Liver (tissue), 9 donors: Measurements from ENCODE around the gene TEX264. TPM values are rescaled to one million over a fixed set of nuclear protein-coding genes. Genes with fewer than 3 reads are reported as not detected.

Experiments used
- DNase-seq: peaks from one replicate; pipeline ENCODE4 v3.0.0-alpha.2; 2017; ENCODE audit warnings: low spot score
- H3K27ac ChIP-seq, 2 donors: one replicate each; pipeline ENCODE4 v1.7.0; 2013; ENCODE audit warnings: inconsistent platforms in 2 of 2, low read length in 2 of 2, control low read depth in 1 of 2, low read depth in 1 of 2, mild to moderate bottlenecking in 1 of 2
- H3K27me3 ChIP-seq, 4 donors: one replicate each; pipeline versions ENCODE4 v1.6.1 to v1.7.0; 2013; ENCODE audit warnings: low read length in 3 of 4, inconsistent platforms in 1 of 4, mild to moderate bottlenecking in 1 of 4, moderate library complexity in 1 of 4; ENCODE audit not compliant: control insufficient read depth in 4 of 4, insufficient read depth in 4 of 4
- H3K36me3 ChIP-seq, 4 donors: one replicate each; pipeline versions ENCODE4 v1.6.1 to v1.7.0; 2013; ENCODE audit warnings: low read length in 3 of 4, mild to moderate bottlenecking in 3 of 4, low read depth in 1 of 4, moderate library complexity in 1 of 4; ENCODE audit not compliant: control insufficient read depth in 4 of 4, insufficient read depth in 3 of 4
- H3K4me1 ChIP-seq, 4 donors: one replicate each; pipeline versions ENCODE4 v1.6.1 to v1.7.0; 2013; ENCODE audit warnings: low read length in 3 of 4, mild to moderate bottlenecking in 3 of 4, moderate library complexity in 1 of 4; ENCODE audit not compliant: control insufficient read depth in 4 of 4, insufficient read depth in 4 of 4
- H3K4me3 ChIP-seq, 3 donors: one replicate each; pipeline versions ENCODE4 v1.6.1 to v1.7.0; 2013; ENCODE audit warnings: low read length in 3 of 3, control low read depth in 1 of 3, low read depth in 1 of 3, mild to moderate bottlenecking in 1 of 3
- H3K9ac ChIP-seq, 2 donors: one replicate each; pipeline ENCODE4 v1.7.0; 2013; ENCODE audit warnings: low read length in 2 of 2, mild to moderate bottlenecking in 2 of 2, moderate library complexity in 2 of 2, control low read depth in 1 of 2, low read depth in 1 of 2
- H3K9me3 ChIP-seq, 4 donors: one replicate each; pipeline versions ENCODE4 v1.6.1 to v1.7.0; 2013; ENCODE audit warnings: low read length in 3 of 4; ENCODE audit not compliant: control insufficient read depth in 4 of 4
- CTCF ChIP-seq: fragments of 150-350 bp; IDR thresholded peaks from 2 replicates; pipeline ENCODE4 v1.5.1; 2017; ENCODE audit warnings: improper control_type of control experiment, low read depth, low read length; ENCODE audit not compliant: missing input control
- EGR1 ChIP-seq, 2 donors: IDR thresholded peaks; 2 replicates each; pipeline ENCODE4 v1.6.1; 2016 to 2018; ENCODE audit warnings: antibody characterized with exemption in 2 of 2, low read depth in 2 of 2
- FOXA1 ChIP-seq: IDR thresholded peaks from 2 replicates; pipeline ENCODE4 v1.6.1; 2016; ENCODE audit warnings: antibody characterized with exemption
- FOXA2 ChIP-seq: IDR thresholded peaks from 2 replicates; pipeline ENCODE4 v1.6.1; 2016; ENCODE audit warnings: antibody characterized with exemption
- GABPA ChIP-seq, 2 donors: IDR thresholded peaks in 1 of 2; conservative IDR thresholded peaks in 1 of 2; 2 replicates each; pipeline ENCODE4 v1.6.1; 2016; ENCODE audit warnings: antibody characterized with exemption in 2 of 2, mild to moderate bottlenecking in 1 of 2, moderate library complexity in 1 of 2
- HNF4A ChIP-seq, 2 donors: conservative IDR thresholded peaks; 2 replicates each; pipeline ENCODE4 v1.6.1; 2016; ENCODE audit warnings: antibody characterized with exemption in 2 of 2, mild to moderate bottlenecking in 2 of 2
- HNF4G ChIP-seq: IDR thresholded peaks from 2 replicates; pipeline ENCODE4 v1.6.1; 2016; ENCODE audit warnings: antibody characterized with exemption
- JUND ChIP-seq, 2 donors: IDR thresholded peaks; 2 replicates each; pipeline ENCODE4 v1.6.1; 2016; ENCODE audit warnings: antibody characterized with exemption in 2 of 2
- NR2F2 ChIP-seq: IDR thresholded peaks from 2 replicates; pipeline ENCODE4 v1.6.1; 2016; ENCODE audit warnings: antibody characterized with exemption
- RAD21 ChIP-seq, 2 donors: IDR thresholded peaks; 2 replicates each; pipeline ENCODE4 v1.6.1; 2016; ENCODE audit warnings: antibody characterized with exemption in 2 of 2, mild to moderate bottlenecking in 2 of 2
- REST ChIP-seq: IDR thresholded peaks from 2 replicates; pipeline ENCODE4 v1.6.1; 2016; ENCODE audit warnings: antibody characterized with exemption, mild to moderate bottlenecking
- RXRA ChIP-seq, 2 donors: IDR thresholded peaks; 2 replicates each; pipeline ENCODE4 v1.6.1; 2017 to 2018; ENCODE audit warnings: antibody characterized with exemption in 2 of 2, mild to moderate bottlenecking in 1 of 2
- SP1 ChIP-seq: IDR thresholded peaks from 2 replicates; pipeline ENCODE4 v1.6.1; 2018; ENCODE audit warnings: antibody characterized with exemption, mild to moderate bottlenecking
- TAF1 ChIP-seq: conservative IDR thresholded peaks from 2 replicates; pipeline ENCODE4 v1.6.1; 2016; ENCODE audit warnings: antibody characterized with exemption, mild to moderate bottlenecking
- YY1 ChIP-seq: IDR thresholded peaks from 2 replicates; pipeline ENCODE4 v1.6.1; 2016; ENCODE audit warnings: antibody characterized with exemption, mild to moderate bottlenecking
- whole genome bisulfite sequencing: extraction: QIAGEN DNeasy Blood & Tissue Kit; methylation state at CpG from one replicate; pipeline ENCODE4 v1.1.7; 2013; 5-methylcytosine and 5-hydroxymethylcytosine counted together
- polyA plus RNA-seq, 2 donors: library from polyadenylated mRNA; stranded (reverse) in 1 of 2; unstranded in 1 of 2; fragments of 200-250 nt in 1 of 2; fragments of >200 nt in 1 of 2; fragmentation: Nextera tagmentation in 1 of 2; extraction: Ambion mirVana in 1 of 2; gene quantifications; one replicate each; pipeline versions ENCODE4 v1.2.1 to v1.2.3, GENCODE V29; 2013 to 2015
- total RNA-seq, 2 donors: library from RNA; depleted of rRNA; stranded (reverse); fragments of >200 nt; gene quantifications; one replicate each; pipeline ENCODE4 v1.2.3, GENCODE V29; 2014
- TF ChIP-seq, protein P1 (sequence below): IDR thresholded peaks from 2 replicates; pipeline ENCODE4 v1.6.1; 2016; ENCODE audit warnings: antibody characterized with exemption
- TF ChIP-seq, protein P2 (sequence below): IDR thresholded peaks from 2 replicates; pipeline ENCODE4 v1.6.1; 2016; ENCODE audit warnings: antibody characterized with exemption
- TF ChIP-seq, protein P3 (sequence below): IDR thresholded peaks from 2 replicates; pipeline ENCODE4 v1.6.1; 2016; ENCODE audit warnings: antibody characterized with exemption
- donor health status: healthy.
- donor health status: healthy.
- donor health status: healthy.
- donor health status: healthy.
- donor health status: healthy.

Gene TEX264
- total and polyA plus RNA-seq, 4 donors, result 21.2 to 48.4 (median 35.6) TPM

GRCh38 chr3:51712038-51712420, 41.0 kb downstream of the TEX264 start:
- Histone ChIP-seq H3K9me3 (no peaks in the 10 kb centered on the region), H3K36me3 (no peaks in the 10 kb centered on the region), H3K4me1 (peaks cover 0 to 3% (median under 1%) of the 10 kb centered on the region in 4 donors), H3K4me3 (no peak overlapping the region), H3K9ac (no peak overlapping the region), H3K27ac (no peak overlapping the region), H3K27me3 (no peaks in the 10 kb centered on the region)
- peak; percentile 22 for DNase-seq
- no peak for TF ChIP-seq JUND (IDR thresholded peaks at IDR 0.05)
- no peak for TF ChIP-seq CTCF
- TF ChIP-seq SP1, result no peak
- TF ChIP-seq, protein P1, sequence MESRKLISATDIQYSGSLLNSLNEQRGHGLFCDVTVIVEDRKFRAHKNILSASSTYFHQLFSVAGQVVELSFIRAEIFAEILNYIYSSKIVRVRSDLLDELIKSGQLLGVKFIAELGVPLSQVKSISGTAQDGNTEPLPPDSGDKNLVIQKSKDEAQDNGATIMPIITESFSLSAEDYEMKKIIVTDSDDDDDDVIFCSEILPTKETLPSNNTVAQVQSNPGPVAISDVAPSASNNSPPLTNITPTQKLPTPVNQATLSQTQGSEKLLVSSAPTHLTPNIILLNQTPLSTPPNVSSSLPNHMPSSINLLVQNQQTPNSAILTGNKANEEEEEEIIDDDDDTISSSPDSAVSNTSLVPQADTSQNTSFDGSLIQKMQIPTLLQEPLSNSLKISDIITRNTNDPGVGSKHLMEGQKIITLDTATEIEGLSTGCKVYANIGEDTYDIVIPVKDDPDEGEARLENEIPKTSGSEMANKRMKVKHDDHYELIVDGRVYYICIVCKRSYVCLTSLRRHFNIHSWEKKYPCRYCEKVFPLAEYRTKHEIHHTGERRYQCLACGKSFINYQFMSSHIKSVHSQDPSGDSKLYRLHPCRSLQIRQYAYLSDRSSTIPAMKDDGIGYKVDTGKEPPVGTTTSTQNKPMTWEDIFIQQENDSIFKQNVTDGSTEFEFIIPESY, result no peak
- TF ChIP-seq YY1, result no peak
- TF ChIP-seq TAF1, result no peak
- no peak for TF ChIP-seq RXRA (IDR thresholded peaks at IDR 0.05)
- TF ChIP-seq, protein P2, sequence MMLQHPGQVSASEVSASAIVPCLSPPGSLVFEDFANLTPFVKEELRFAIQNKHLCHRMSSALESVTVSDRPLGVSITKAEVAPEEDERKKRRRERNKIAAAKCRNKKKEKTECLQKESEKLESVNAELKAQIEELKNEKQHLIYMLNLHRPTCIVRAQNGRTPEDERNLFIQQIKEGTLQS, result no peak
- TF ChIP-seq, protein P3, sequence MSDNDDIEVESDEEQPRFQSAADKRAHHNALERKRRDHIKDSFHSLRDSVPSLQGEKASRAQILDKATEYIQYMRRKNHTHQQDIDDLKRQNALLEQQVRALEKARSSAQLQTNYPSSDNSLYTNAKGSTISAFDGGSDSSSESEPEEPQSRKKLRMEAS, result no peak
- TF ChIP-seq EGR1 (IDR thresholded peaks at IDR 0.05; ENCODE audit: low read depth in 2 of 2), result no peak
- TF ChIP-seq REST, result no peak
- TF ChIP-seq FOXA1, result no peak
- no peak for TF ChIP-seq HNF4A (conservative IDR thresholded peaks at IDR 0.05)
- no peak for TF ChIP-seq HNF4G
- no peak for TF ChIP-seq RAD21 (IDR thresholded peaks at IDR 0.05)
- WGBS, result 87% methylated on average over 1 of the region's 1 CpG

DNA sequence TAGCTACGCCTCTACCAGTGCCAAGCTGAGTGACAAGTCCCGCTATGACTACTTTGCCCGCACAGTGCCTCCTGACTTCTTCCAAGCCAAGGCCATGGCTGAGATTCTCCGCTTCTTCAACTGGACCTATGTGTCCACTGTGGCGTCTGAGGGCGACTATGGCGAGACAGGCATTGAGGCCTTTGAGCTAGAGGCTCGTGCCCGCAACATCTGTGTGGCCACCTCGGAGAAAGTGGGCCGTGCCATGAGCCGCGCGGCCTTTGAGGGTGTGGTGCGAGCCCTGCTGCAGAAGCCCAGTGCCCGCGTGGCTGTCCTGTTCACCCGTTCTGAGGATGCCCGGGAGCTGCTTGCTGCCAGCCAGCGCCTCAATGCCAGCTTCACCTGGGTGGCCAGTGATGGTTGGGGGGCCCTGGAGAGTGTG, 41.5 kb downstream of the TEX264 start:
- Histone ChIP-seq H3K9ac (no peak overlapping the region), H3K27me3 (no peaks in the 10 kb centered on the region), H3K9me3 (no peaks in the 10 kb centered on the region), H3K36me3 (no peaks in the 10 kb centered on the region), H3K27ac (no peak overlapping the region), H3K4me3 (no peak overlapping the region), H3K4me1 (no peaks in the 10 kb centered on the region)
- WGBS, result 93% methylated on average over 20 of the region's 20 CpGs
- DNase-seq, result peak; percentile 26
- no peak for TF ChIP-seq NR2F2
- TF ChIP-seq YY1, result no peak
- no peak for TF ChIP-seq GABPA (IDR thresholded peaks at IDR 0.05 in 1 of 2, conservative IDR thresholded peaks at IDR 0.05 in 1 of 2)
- no peak for TF ChIP-seq EGR1 (IDR thresholded peaks at IDR 0.05; ENCODE audit: low read depth in 2 of 2)
- TF ChIP-seq FOXA2, result no peak
- TF ChIP-seq RXRA (IDR thresholded peaks at IDR 0.05), result no peak
- TF ChIP-seq HNF4G, result no peak
- no peak for TF ChIP-seq SP1
- no peak for TF ChIP-seq CTCF
- TF ChIP-seq, protein P3, result no peak
- TF ChIP-seq RAD21 (IDR thresholded peaks at IDR 0.05), result no peak
- no peak for TF ChIP-seq TAF1
- TF ChIP-seq, protein P2, result no peak
- no peak for TF ChIP-seq HNF4A (conservative IDR thresholded peaks at IDR 0.05)
- TF ChIP-seq, protein P1, result no peak
